Activated B cell treated with CpG ODN at 0.5 μM for 24 hours (primary cell): ENCODE results near the gene R3HDML. TPM values are rescaled to one million over a fixed set of nuclear protein-coding genes. Genes with fewer than 3 reads are reported as not detected.

Source experiments
- ATAC-seq: fragments of 200-7000 bp; cut with Tn5 transposase; one replicate; pipeline ENCODE4 v1.10.0; 2021; ENCODE audit warnings: low read depth, mild to moderate bottlenecking, moderate library complexity
- CTCF ChIA-PET: fragments of 350-600 bp; sonication (Branson Sonifier 250); formaldehyde crosslinking; loops from one replicate; lab custom pipeline; 2021; ENCODE audit warnings: antibody characterized with exemption; lab: Charles Lee
- POLR2A ChIA-PET: fragments of 350-600 bp; sonication (Branson Sonifier 250); formaldehyde crosslinking; loops from one replicate; lab custom pipeline; 2021; ENCODE audit warnings: antibody characterized with exemption; lab: Charles Lee
- DNase-seq: peaks from one replicate; pipeline ENCODE4 v3.0.0; 2022
- H3K27ac Mint-ChIP-seq: one replicate; pipeline ENCODE4 v1.8.0; 2020; ENCODE audit warnings: mixed read lengths
- H3K27me3 Mint-ChIP-seq: one replicate; pipeline ENCODE4 v1.8.0; 2021; ENCODE audit warnings: mixed read lengths
- H3K36me3 Mint-ChIP-seq: one replicate; pipeline ENCODE4 v1.8.0; 2021; ENCODE audit warnings: low read depth, mixed read lengths
- H3K4me1 Mint-ChIP-seq: one replicate; pipeline ENCODE4 v1.8.0; 2021; ENCODE audit warnings: mixed read lengths
- H3K4me3 Mint-ChIP-seq: one replicate; pipeline ENCODE4 v1.8.0; 2020; ENCODE audit warnings: mild to moderate bottlenecking, mixed read lengths
- H3K9me3 Mint-ChIP-seq: one replicate; pipeline ENCODE4 v1.8.0; 2020; ENCODE audit warnings: mixed read lengths
- CTCF ChIP-seq: fragments of 200-600 bp; IDR thresholded peaks from one replicate; pipeline ENCODE4 v1.8.0; 2022; ENCODE audit warnings: antibody characterized with exemption, mild to moderate bottlenecking
- intact Hi-C: fragments of 100-400 bp; cut with micrococcal nuclease; formaldehyde crosslinking; loops from one replicate; pipeline ENCODE4 v1.15.1; 2024
- total RNA-seq: library from RNA; stranded (reverse); gene quantifications from 2 replicates; pipeline ENCODE4 v1.2.3, GENCODE V29; 2022

The R3HDML gene
- total RNA-seq, 1 donor from 2014 or later, result not detected

- peaks cover under 1% of the 10 kb centered on the region for H3K4me1 Mint-ChIP-seq
- no peaks in the 10 kb centered on the region for H3K9me3 Mint-ChIP-seq
- intact Hi-C loops, result no loop called here
- peaks cover 19% of the 10 kb centered on the region for H3K27me3 Mint-ChIP-seq
- TF ChIP-seq CTCF, result no peak
- ChIA-PET POLR2A (no interaction called here), CTCF (no interaction called here)
- H3K4me3 Mint-ChIP-seq, result no peak overlapping the region
- no peak for ATAC-seq
- no peak for DNase-seq
- no peak overlapping the region for H3K27ac Mint-ChIP-seq
- no peaks in the 10 kb centered on the region for H3K36me3 Mint-ChIP-seq
Measured at GRCh38 chr20:44393608-44394451, 57.0 kb downstream of the R3HDML start.

- no peak for ATAC-seq
- no peak for TF ChIP-seq CTCF
- intact Hi-C loops, result no loop called here
- H3K9me3 Mint-ChIP-seq, result no peaks in the 10 kb centered on the region
- H3K27ac Mint-ChIP-seq, result no peak overlapping the region
- H3K4me3 Mint-ChIP-seq, result no peak overlapping the region
- ChIA-PET CTCF (interaction anchor here (1.9 kb wide), 1 partner anchor 9 kb away, joined by 7 read pairs; no protein-coding TSS in a partner anchor), POLR2A (no interaction called here)
- peaks cover 17% of the 10 kb centered on the region for H3K27me3 Mint-ChIP-seq
- no peaks in the 10 kb centered on the region for H3K36me3 Mint-ChIP-seq
- H3K4me1 Mint-ChIP-seq, result no peaks in the 10 kb centered on the region
- no peak for DNase-seq
Measured at GRCh38 chr20:44394452-44394701, 57.5 kb downstream of the R3HDML start.

GRCh38 chr20:44394702-44395460 is 58.0 kb downstream of the R3HDML start:
- Mint-ChIP-seq H3K9me3 (no peaks in the 10 kb centered on the region), H3K27ac (no peak overlapping the region), H3K27me3 (peaks cover 12% of the 10 kb centered on the region), H3K4me3 (no peak overlapping the region), H3K4me1 (no peaks in the 10 kb centered on the region), H3K36me3 (no peaks in the 10 kb centered on the region)
- DNase-seq (no peak), ATAC-seq (no peak)
- intact Hi-C loops, result no loop called here
- no peak for TF ChIP-seq CTCF
- POLR2A ChIA-PET, result no interaction called here
- CTCF ChIA-PET, result interaction anchor here (1.9 kb wide), 1 partner anchor 10 kb away, joined by 7 read pairs; no protein-coding TSS in a partner anchor

GRCh38 chr20:44395461-44396340 is 58.9 kb downstream of the R3HDML start:
- intact Hi-C loops, result no loop called here
- Mint-ChIP-seq H3K27me3 (peaks cover 7% of the 10 kb centered on the region), H3K36me3 (no peaks in the 10 kb centered on the region), H3K4me1 (no peaks in the 10 kb centered on the region), H3K9me3 (no peaks in the 10 kb centered on the region), H3K27ac (no peak overlapping the region), H3K4me3 (no peak overlapping the region)
- TF ChIP-seq CTCF, result no peak
- POLR2A ChIA-PET, result no interaction called here
- no peak for DNase-seq
- no peak for ATAC-seq
- CTCF ChIA-PET, result interaction anchor here (1.9 kb wide), 1 partner anchor 11 kb away, joined by 7 read pairs; no protein-coding TSS in a partner anchor
